NOMO-1 treated with DMSO at 0.1 percent for 48 hours (cell line): Measurements from ENCODE around the gene C2CD3.
A peak's percentile ranks its signal among the peaks of the same experiment; 100 is the strongest.
"Not testable (repeated sequence)": the region's sequence is repeated elsewhere in the genome, so short reads cannot be mapped to it uniquely, and the experiment has no call there.

ENCODE experiments used
- DNase-seq: peaks from one replicate; lab custom pipeline; 2025; ENCODE audit not compliant: unreplicated experiment; lab: John Stamatoyannopoulos, UW

Gene C2CD3

DNA sequence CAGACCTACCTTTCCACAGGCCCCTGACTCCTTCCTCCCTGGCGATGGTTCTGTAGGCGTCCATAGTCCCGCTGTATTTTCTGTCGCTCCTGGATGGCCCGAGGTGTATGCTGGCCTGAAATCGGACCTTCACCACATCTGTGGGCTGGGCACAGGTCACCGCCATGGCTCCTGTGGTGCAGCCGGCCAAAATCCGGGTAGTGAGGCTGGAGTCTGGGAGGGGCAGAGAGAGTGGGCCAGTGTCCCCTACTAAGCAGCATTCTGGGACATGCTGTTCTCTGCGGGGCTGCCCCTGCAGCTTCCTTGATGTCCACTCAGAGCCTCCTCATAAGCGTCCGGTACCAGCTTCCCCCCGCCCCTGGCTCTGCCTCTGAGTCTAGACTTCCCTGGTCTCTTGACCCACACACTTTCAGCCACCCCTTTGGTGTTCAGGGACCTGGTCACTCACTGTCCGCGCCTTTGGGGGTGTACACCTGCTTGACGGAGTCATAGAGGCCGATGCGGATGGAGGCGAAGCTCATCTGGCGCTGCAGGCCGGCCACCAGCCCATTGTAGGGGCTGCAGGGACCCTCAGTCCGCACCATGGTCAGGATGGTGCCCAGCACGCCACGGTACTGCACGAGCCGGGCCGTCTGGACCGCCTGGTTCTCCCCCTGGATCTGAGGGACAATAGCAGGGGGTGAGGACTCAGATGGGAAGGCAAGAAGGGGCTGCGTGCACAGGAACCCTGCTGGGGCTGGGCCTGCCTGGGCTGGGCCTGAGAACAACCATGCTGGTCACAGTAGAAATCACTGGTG is 164.9 kb downstream of the C2CD3 start:
- no peak for DNase-seq

DNA sequence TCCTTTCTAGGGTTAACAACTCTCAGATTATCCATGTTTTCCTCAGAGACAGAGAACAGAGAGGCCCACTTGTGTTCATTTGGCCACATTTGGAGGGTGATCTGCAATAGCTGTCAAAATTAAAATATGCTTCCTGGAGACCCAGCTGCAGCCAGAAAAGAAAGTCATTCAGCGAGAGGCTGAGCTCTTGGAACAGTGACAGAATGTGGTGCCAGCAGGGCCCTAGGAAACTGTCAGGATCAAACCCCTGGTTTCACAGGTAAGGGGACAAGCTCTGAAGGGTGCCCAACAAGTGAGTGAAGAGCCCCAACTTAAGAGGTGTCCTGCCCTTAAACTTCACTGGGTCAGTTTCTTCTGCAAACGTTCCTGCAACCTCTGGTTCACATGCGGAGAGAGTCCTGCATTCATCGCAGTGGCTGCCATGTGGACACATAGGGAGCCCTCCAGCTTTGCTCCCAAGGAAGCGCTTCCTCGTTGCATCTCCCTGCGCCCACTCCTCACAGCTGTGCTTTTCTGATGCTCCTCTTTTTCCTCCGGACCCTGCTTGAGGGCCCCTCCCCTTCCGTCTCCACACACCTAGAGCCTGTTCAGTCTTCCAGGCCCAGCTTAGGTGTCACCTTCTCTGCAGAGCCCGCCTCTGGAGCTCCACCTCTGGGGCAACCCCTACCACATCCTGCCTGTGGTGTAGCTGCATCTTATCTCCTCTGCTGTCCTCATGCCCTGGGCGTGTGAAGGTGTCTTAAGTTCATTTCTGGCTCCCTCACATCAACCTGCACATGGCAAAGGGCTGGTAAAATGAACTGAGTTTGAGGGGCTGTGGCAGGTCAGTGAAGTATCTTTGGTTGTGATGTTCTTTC is 165.8 kb downstream of the C2CD3 start:
- DNase-seq = no peak

DNA sequence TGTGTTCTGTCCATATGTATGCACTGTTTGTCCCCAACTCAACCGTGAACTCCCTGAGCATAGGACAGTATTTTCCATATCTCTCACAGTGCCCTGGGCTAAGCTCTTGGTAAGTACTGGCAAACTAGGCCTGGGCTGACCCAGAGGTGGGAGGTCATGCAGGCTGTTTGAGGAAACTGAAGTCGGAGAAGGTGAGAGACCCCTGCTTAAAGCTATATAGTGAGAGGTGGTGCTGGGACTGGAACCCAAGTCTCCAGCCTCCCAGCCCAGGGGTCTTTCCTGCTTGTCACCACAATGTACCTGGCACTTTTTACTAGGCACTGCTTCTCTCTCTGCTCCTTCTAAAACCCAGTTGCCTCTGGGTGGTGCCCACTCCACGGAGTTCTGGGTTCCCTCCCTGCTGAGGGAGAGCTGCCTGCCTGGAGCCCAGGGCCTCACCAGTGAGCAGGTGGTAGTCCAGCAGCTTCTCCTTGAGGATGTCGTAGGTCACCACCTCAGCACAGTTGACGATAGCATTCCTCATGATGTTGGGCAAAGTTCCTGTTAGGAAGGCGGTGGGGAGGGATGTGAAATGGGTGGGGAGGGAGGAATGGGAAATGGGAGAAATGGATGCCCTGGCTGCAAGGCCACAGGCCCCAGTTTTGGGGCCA is 166.6 kb downstream of the C2CD3 start:
- no peak for DNase-seq

DNA sequence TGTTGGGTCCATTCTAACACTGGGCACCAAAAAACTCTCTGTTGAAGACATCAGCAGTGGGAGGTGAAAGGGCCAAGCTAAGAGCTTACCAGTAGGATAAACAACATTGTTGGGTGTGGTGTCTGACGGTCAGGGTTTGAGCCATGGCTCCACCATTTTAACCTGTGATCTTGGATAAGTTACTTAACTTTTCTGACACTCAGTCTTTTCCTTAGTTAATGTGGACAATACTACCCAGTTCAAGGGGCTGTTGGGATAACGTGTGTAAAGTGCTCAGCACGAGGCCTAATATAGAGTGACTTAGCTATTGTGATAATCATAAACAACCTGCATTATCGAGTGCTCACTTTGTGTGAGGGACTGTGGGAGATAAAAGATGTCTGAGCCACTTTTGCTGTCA is 168.0 kb downstream of the C2CD3 start:
- no peak for DNase-seq

DNA sequence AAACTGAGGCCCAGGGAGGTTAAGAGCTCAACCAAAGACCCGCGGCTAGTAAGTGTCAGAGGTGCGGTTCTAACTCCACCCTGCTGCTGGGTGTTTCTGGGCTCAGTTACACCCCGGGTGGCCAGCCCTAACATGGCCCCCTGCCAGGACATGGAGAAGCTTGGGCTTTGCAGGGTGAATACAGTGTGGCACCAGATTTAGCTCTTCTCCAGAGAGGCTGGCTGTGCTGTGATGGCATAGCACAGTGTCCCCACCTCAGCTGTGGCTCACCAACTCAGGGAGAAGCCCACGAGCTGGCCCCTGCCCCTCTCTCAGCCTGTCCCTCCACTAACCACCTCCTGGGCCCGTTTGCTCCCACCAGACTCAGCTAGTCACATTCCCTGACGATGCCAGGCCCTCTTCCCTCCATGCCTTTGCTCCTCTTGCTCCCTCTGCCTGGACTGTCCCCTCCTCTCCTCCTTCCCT is 168.9 kb downstream of the C2CD3 start:
- no peak for DNase-seq

DNA sequence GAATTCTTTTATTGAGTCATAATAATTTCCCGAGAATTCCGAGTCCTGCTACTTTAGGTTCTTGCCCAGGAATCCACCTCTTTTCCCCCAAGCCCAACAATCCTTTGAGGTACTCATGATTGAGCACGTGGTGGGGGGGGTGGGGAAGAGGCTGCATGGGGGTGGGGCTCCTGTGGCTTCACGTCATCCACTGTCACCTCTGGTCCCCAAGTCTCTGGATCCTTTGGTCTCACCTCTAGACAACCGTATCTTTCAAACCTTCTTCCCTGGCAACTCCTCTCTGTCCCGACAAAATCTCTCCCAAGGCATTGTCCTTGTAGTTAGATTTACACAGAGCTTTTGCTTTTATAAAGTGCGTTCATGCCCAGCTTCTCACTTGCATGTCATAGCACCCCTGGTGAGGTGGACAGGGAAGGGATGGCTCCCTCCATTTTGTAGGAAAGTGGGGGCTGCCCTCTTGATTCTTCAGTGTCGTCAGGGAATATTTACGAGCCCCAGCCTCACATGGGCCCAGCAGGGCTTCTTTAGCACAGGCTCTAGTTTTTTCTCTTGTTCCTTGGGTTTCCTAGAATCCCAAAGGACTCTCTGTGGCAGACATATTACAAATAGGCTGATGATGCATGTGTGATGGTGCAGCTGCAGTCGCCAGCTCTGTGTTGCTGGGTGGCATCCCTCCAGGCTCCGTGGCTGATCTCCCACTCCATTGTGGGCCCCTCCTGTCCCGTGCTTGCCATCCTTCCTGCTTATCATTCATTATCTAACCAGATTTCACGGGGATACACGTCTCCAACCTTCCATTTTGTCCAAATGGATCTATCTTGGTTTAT is 170.3 kb downstream of the C2CD3 start:
- no peak for DNase-seq

DNA sequence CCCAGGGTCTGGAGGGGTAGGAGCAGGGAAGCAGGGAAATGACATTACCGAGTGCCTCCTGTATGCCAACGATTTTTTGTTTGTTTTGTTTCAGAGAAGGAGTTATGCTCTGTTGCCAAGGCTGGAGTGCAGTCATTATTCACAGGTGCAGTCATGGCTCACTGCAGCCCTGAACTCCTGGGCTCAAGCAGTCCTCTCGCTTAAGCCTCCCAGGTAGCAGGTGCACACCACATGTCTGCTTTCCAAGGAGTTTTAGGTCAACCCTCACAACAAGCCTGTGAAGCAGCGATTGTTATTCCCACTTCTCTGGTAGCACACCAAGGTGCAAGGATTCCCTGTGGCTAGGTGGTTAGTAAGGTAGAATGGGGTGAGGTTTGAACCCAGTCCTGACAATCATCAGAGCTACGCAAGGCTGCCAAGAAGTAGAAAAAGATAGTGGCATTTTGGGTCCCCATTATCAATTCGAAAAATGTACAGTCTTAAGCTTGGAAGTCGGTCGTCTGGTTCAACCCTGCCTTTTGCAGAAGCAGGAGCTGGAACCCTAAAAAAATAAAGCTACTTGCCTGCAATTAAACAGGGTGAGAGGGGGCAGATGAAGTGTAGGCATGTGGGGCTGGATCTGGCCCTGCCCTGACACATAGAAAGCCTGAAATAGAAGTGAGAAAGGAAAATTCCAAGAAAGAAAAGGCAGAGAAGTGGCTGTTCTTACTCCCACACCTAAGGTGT is 171.1 kb downstream of the C2CD3 start:
- no peak for DNase-seq

DNA sequence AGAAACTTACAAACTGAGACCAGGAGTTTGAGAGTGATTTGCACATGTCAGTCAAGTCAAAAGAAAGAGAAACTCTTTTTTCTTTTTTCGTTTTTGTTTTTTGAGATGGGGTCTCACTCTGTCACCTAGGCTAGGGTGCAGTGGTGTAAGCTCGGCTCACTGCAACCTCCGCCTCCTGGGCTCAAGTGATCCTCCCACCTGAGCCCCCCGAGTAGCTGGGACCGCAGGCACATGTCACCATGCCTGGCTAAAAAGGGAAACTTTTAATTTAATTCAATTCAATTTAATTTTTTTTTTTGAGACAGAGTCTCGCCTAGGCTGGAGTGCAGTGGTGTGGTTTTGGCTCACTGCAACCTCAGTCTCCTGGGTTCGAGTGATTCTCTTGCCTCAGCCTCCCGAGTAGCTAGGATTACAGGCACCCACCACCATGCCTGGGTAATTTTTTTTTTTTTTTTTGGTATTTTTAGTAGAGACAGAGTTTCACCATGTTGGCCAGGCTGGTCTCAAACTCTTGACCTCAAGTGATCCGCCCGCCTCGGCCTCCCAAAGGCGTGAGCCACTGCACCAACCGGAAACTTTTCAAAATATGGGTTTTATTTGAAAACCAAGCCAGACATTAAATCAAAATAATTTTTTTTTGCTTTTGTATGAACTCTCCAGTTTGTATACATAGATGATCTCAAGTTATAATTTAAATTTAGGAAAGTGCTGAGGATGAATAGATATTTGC is 171.8 kb downstream of the C2CD3 start:
- no peak for DNase-seq

DNA sequence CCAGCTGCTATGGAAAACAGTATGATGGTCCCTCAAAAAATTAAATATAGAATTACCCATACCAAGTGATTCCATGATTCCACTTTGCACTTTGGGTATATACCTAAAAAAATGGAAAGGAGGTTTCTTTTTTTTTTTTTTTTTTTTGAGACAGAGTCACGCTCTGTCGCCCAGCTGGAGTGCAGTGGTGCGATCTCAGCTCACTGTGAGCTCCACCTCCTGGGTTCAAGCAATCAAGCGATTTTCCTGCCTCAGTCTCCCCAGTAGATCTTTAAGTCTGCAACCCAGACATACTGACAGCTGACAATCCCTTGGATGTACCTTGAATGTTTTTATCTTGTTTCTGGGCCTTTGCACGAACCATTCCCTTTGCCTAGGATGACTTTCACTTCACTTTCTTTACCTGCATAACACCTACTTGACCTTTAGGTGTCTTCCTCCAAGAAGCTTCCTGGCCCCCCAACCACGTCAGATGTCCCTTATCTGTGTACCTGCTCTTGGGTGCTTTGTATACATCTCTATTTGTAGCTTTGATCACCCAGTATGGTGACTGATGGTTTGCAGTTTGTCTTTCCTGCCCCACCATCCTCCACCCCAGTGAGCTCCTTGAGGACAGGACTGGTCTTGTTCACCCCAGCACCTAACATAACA is 173.6 kb downstream of the C2CD3 start:
- DNase-seq = no peak

DNA sequence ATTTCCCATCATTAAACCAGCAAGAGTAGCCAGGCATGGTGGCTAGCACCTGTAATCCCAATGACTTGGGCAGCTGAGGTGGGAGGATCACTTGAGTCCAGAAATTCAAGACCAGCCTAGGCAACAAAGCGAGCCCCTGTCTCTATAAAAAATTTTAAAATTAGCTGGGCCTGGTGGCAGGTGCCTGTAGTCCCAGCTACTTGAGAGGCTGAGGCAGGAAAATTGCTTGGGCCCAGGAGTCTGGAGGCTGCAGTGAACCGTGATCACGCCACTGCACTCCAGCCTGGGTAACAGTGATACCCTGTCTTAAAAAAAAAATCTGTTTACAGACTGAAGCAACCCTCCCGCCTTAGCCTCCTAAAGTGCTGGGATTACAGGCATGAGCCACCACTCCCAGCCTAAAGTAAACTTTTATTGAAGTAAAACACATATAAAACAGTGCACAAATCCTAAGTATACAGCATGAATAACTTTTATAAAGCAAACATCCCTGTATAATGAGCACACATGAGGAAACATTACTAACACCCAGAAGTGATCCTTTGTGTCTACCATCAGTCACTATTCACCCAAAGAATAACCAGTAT is 174.5 kb downstream of the C2CD3 start:
- DNase-seq = no peak

DNA sequence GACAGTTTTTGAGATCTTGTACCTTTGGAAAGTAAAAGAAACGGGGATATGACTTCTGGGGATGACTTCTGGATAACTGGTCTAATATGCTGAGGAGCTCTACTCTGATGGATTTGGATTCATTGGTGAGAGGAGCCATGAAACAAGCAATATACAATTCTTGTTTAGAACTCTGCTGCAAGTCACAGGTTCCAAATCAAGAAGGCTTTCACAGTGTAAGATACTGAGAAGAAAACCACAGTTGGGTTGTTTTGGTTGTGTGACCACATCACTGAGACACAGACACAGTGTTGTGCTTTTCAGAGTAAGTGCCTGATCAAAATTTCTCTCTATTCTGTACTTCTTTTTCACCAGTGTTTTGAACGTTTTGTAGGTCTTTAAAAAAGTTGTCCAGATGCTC is 175.1 kb downstream of the C2CD3 start:
- no peak for DNase-seq

DNA sequence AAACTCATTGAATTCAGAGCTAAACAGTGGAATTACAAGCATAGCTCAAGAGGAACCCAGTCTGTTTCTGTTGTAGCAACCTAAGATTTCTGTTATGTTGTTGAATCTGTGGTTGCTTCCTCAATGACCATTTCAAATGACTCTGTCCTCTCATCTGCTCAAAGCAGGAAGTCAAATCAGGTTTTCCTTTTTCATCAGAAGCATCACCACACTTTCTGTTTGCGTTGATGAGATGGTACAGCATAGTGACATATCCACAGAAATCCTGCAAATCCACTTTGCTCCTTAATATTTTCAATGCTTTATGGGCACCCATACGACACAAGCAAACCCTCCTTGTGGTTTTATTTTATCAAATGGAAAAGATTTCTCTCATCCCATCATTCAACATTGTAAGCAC is 175.6 kb downstream of the C2CD3 start:
- DNase-seq = peak; percentile 94

DNA sequence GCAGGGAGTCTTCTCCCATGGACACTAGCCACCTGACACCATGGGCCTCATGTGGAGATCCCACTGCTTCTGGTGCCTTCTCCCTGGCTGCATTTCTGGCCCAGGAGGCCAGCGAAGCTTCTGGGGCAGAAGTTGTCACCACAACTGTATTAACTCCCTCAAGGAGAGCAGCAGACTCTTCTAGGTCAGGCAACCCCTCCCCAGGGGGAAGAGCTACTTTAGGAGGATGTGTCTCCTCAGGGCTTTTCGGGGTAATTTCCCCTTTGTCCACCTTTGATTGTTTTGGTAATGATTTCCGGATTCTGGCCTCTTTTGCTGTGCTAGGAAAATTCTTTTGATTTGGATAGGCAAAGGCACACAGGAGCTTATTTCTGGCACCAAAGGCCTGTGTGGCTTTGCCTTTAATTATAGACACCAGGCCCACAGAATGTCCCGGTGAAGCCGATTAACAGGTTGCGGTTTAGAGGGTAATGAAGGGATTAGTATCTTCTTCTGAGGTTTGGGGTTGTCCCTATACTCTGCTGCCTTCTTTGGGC is 179.3 kb downstream of the C2CD3 start:
- no peak for DNase-seq

DNA sequence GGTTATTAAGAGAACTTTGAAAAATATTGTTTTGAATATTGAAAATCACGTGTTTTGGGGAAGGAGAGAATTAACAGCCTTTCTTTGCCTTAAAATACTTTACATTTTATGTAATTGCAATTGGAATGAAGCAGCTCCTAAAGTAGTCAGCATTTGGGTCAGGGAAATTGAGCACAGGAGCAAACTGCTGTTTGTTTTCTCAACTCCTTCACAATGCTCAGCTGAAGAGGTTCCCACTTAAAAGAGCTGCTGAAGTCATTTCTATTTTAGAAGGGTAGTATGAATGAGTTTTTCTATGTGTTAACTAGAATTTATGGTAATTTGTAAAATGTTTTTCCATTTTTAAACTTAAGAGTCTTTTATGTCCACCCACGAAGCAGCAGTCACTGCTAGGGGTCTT is 180.1 kb downstream of the C2CD3 start:
- DNase-seq = no peak

DNA sequence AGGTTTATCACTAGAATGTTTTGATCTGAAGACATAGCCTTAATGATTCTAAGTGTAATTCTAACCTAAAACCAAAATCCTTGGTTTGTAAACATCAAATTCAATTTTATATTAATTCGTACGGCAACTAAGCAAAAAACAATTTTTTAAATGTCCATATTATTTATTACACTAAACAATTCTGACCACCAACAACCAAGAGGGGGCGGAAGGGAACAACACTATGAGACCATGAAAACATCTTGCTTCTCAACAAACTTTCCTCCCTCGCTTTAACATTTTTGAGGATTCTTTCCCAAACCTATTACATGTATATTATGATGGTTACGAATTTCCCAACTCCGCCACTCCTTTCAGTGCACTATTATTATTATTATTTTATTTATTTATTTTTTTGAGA is 181.6 kb downstream of the C2CD3 start:
- DNase-seq = no peak

DNA sequence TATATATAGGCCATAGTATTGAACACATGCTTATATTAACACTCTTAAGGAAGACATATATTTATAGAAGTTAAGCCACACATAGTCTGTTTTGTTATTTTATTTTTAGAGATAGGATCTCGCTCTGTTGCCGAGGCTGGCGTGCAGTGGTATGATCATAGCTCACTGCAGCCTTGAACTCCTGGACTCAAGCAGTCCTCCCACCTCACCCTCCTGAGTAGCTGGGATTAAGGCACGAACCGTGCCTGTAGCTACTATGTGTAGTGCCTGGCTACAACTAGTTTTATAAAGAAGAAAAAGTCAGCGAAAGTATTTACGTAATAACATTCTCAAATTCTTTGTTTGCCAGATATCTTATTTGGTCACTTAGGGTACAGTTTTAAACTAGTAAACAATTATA is 182.6 kb downstream of the C2CD3 start:
- no peak for DNase-seq

DNA sequence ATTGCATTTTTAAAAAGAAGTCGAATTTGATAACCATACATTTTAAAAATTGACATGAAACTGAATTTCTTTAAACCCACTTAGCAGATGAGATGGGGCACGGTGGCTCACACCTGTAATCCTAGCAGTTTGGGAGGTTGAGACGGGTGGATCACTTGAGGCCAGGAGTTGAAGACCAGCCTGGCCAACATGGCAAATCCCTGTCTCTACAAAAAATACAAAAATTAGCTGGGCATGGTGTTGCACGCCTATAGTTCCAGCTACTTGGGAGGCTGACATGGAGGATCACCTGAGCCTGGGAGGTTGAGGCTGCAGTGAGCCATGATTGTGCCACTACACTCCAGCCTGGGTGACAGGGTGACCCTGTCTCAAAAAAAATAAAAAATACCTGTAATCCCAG is 185.1 kb downstream of the C2CD3 start:
- DNase-seq = not testable (repeated sequence)

DNA sequence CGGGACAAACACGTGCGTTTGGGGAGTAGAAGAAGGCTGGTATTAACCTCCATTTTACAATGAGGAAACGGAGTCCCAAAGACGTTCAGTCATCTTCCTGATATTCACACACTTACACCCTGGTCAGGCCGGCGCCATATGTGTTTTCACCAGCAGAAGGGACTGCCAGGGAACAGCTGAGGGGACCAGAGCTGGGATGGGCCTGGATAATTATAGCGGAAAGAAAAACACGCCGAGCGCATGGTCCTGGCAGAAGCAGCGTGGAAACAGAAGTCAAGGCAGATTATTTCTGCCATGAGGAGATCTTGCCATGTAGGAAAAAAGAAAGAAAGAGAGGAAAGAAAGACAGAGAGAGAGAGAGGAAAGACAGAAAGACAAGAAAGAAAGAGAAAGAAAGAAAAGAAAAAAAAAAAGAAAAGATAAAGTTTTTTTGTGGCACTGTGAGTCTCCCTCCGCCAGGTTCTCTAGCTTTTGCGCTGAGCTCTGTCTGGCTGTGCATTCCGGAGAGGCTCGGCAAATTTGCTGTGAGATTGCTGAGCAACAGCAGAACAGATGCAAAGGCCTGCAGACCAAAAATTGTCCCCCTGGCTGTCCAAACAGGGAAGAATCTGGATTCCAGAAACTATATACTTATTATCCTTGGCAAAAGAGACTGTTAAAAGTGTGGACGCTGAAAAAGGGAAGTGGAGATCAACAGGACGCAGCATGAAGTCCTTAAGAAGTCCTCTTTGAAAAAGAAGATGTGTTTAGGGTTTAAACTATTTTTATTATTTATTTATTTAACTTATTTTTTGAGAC is 186.9 kb downstream of the C2CD3 start:
- DNase-seq = peak; percentile 53
